Colonic mucosa (tissue), 4 donors: ENCODE measurements around the gene CEBPG. TPM values are rescaled to one million over a fixed set of nuclear protein-coding genes. Genes with fewer than 3 reads are reported as not detected.

ENCODE experiments used
- DNase-seq: peaks from one replicate; pipeline ENCODE4 v3.0.0-alpha.2; 2020
- H3K27ac ChIP-seq: fragments of 200-600 bp; one replicate; pipeline ENCODE4 v1.8.0; 2021
- H3K27me3 ChIP-seq: fragments of 200-600 bp; one replicate; pipeline ENCODE4 v1.8.0; 2021
- H3K36me3 ChIP-seq: fragments of 200-600 bp; one replicate; pipeline ENCODE4 v1.8.0; 2021
- H3K4me1 ChIP-seq: fragments of 200-600 bp; one replicate; pipeline ENCODE4 v1.8.0; 2021; ENCODE audit warnings: mild to moderate bottlenecking
- H3K4me3 ChIP-seq: fragments of 200-600 bp; one replicate; pipeline ENCODE4 v1.8.0; 2021
- H3K9ac ChIP-seq, 2 donors: one replicate each; pipeline ENCODE4 v1.7.0; 2013; ENCODE audit warnings: control low read depth in 2 of 2, low read depth in 2 of 2, low read length in 2 of 2
- H3K9me3 ChIP-seq: fragments of 200-600 bp; one replicate; pipeline ENCODE4 v1.8.0; 2021
- intact Hi-C: fragments of 100-400 bp; cut with DNase I; formaldehyde crosslinking; loops from one replicate; pipeline ENCODE4 v1.14.1; 2022
- total RNA-seq, 2 donors: library from RNA; stranded (reverse); fragmentation: NEBNext Ultra II Directional in 1 of 2; extraction: Animal tissue kit (Norgen Biotek cat#: 25700) in 1 of 2; gene quantifications; one replicate each; pipeline ENCODE4 v1.2.1, GENCODE V29; 2021
- TF ChIP-seq, protein P1 (sequence below): fragments of 200-600 bp; IDR thresholded peaks from one replicate; pipeline ENCODE4 v1.8.0; 2022; ENCODE audit warnings: antibody characterized with exemption, mild to moderate bottlenecking
- donor health status: healthy.
- donor health status: DM: no; HTN: no; CAD: no.
- donor health status: DM: no; HTN: no; CAD: no.

CEBPG gene
- total RNA-seq, 2 donors from 2014 or later: 62.1 to 72.3 TPM

DNA sequence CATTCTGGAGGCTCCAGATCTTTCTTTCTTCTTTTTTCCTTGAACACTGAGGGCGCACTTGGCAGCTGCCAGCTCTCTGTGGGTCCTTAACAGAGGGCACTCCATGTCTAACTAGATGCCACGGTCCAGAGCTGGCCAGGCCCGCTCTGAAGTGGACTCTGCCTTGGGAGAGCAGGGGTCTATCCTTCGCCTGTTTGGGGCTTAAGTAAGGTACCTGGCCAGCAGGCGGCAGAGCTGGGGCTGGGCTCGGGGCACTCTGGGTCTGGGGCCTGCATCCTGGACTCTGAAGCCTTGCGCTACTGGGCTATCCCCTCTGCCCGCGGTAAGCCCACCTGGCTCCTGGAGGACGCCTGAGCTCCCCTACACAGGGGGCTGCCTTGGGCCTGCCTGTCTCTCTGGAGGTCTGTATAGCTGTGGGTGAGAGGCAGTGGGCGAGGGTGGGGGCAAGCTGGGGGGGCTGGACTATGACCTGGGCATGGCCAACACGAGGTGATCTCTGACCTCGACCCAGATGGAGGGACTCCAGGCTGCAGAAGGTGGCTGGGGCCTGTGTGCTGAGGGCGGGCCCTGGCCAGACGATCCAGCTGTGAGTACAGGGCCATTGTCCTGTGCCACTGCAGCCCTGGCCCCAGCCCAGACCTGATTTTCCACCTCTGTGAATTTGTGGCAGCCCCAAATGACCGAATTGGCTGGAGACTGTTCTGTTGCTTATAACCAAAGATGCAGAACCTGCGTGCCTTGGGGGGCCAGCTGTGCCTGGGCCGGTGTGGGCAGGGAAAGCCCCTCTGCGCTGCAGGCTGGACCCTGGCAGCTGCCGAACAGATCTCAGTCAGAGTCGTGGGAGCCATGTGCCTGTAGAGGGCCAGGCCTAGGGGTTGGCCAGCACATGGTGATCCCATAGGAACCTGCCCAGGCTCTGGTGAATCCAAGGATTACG is 26.5 kb downstream of the CEBPG start:
- Histone ChIP-seq H3K4me3 (no peak overlapping the region), H3K27me3 (no peaks in the 10 kb centered on the region), H3K36me3 (no peaks in the 10 kb centered on the region), H3K9ac (no peak overlapping the region), H3K27ac (no peak overlapping the region), H3K9me3 (no peaks in the 10 kb centered on the region), H3K4me1 (peaks cover 9% of the 10 kb centered on the region)
- TF ChIP-seq, protein P1, sequence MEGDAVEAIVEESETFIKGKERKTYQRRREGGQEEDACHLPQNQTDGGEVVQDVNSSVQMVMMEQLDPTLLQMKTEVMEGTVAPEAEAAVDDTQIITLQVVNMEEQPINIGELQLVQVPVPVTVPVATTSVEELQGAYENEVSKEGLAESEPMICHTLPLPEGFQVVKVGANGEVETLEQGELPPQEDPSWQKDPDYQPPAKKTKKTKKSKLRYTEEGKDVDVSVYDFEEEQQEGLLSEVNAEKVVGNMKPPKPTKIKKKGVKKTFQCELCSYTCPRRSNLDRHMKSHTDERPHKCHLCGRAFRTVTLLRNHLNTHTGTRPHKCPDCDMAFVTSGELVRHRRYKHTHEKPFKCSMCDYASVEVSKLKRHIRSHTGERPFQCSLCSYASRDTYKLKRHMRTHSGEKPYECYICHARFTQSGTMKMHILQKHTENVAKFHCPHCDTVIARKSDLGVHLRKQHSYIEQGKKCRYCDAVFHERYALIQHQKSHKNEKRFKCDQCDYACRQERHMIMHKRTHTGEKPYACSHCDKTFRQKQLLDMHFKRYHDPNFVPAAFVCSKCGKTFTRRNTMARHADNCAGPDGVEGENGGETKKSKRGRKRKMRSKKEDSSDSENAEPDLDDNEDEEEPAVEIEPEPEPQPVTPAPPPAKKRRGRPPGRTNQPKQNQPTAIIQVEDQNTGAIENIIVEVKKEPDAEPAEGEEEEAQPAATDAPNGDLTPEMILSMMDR: no peak
- intact Hi-C loops: loop anchor here (10.0 kb wide), 1 partner anchor 95 kb away; the partner anchor contains the start of gene CEBPA
- no peak for DNase-seq

DNA sequence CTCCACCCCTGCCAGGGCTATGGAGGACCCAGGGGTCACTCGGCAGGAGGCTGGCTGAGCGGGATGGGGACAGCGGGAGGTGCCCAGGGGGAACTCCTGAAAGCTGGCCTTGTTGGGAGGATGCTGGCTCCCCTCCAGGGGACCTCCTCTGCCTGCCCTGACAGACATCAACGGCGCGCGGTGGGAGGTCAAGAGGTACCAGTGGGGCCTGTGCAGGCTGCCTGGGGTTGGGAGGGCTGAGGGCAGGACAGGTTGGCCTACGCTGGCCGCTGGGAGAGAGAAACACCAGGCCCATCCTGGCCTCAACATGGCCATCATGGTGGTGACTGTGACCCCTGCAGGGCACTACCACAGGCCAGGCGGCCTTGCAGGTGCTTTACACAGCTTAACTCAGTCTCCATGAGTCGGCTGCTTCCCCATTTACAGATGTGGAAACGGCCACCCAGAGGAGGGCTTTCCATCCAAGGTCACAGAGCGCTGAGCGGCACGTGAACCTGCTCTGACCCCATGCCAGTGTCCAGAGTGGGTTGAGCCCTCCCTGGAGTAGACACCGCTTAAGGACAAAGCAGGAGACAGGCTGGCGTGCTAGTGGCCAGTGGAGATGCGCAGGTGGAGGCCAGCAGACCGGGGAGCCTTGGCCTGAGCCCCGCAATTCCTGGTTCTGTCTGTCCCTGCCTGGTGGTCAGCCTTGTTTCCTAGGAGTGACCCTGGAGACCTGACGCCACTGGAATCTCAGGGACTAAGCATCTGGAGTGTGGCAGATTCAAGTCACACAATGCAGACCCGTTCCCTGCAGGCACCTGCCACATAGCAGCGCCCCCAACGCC is 27.6 kb downstream of the CEBPG start:
- TF ChIP-seq, protein P1: no peak
- H3K27me3 ChIP-seq: no peaks in the 10 kb centered on the region
- H3K9ac ChIP-seq: no peak overlapping the region
- H3K4me3 ChIP-seq: no peak overlapping the region
- H3K27ac ChIP-seq: no peak overlapping the region
- no peak for DNase-seq
- no peaks in the 10 kb centered on the region for H3K36me3 ChIP-seq
- H3K9me3 ChIP-seq: no peaks in the 10 kb centered on the region
- H3K4me1 ChIP-seq: peaks cover 5% of the 10 kb centered on the region
- intact Hi-C loops: loop anchor here (10.0 kb wide), 1 partner anchor 96 kb away; the partner anchor contains the start of gene CEBPA

DNA sequence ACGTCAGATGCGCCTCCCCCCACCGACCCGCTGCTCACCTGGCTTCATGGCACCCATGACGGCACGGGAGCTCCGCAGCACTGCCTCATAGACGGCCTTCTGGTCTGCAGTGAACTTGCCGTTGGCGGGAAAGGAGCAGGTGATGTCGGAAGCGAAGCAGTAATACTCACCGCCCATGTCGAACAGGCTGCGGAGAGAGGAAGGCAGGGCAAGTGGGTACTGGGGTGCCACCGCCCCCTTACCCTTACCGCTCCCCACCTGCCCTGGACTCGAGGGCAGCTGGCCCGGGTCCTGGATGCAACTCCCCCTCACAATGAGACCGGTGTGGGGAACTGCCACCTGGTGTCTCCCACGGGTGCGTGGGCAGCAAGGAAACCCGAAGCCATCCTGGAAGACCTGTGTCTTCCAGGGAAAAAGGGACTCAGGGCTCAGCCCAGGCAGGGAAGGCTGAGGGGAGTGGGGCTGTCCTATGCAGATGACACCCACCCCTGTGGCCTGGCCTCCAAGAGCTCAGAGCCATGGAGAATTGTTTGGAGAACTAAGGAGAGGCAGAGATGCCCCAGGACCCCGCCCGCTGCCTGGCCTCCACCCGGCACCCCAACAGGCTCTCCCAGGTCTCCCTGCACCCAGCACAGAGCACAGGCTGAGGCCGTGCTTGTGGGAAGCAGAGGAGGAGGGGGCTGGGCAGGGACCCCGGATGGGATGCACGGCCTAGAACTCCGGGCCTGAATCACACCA is 28.3 kb downstream of the CEBPG start:
- Histone ChIP-seq H3K36me3 (no peaks in the 10 kb centered on the region), H3K9me3 (no peaks in the 10 kb centered on the region), H3K4me1 (peaks cover 5% of the 10 kb centered on the region), H3K27me3 (no peaks in the 10 kb centered on the region), H3K9ac (no peak overlapping the region), H3K27ac (no peak overlapping the region), H3K4me3 (no peak overlapping the region)
- TF ChIP-seq, protein P1: no peak
- intact Hi-C loops: loop anchor here (10.0 kb wide), 1 partner anchor 97 kb away; the partner anchor contains the start of gene CEBPA
- no peak for DNase-seq

DNA sequence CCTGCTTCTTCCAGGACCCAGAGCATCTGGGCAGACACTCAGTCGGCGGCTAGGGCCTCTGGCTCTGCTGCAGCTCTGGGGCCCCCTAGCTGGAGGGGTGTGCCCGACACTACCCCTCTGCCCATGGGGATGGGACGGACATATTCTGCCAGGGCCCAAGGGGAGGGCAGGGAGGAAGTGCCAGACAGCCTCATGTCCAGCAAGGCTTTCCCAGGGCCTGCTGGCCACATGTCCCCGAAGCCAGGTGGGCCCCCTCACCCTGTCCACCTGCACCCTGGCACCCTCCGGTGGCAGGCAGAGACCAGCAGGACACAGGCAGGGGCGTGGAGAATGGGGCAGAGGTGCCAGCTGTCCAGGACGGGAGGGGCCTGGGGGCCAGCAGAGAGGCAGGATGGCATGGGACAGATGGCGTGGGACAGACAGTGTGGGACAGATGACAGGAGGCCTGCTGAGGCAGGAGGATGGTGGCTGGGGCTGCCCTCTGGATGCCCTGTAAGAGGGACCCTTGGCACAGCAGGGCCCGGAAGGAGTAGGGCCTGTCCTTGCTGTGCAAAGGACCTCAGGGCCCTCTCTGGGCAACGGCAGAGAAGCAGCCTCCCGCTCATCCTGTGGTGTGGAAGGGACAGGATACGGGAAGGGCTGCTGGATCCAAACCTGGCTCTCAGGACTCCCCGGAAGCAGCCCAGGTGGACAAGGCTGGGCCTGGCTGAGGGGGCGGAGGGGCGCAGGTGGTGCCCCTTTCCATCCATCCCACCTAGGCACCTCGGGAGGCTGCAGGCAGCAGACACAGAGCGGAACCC is 29.1 kb downstream of the CEBPG start:
- Histone ChIP-seq H3K4me3 (no peak overlapping the region), H3K4me1 (peaks cover 5% of the 10 kb centered on the region), H3K9me3 (no peaks in the 10 kb centered on the region), H3K36me3 (no peaks in the 10 kb centered on the region), H3K27me3 (no peaks in the 10 kb centered on the region), H3K27ac (no peak overlapping the region), H3K9ac (peak overlapping the region in 1 of 2 donors; percentile 12)
- TF ChIP-seq, protein P1: no peak
- intact Hi-C loops: loop anchor here (10.0 kb wide), 1 partner anchor 98 kb away; the partner anchor contains the start of gene CEBPA
- DNase-seq: no peak
